Activated T-cell treated with anti-CD3 and anti-CD28 coated beads, Interleukin-2, amount 50 U/mL, for 24 hours (primary cell): ENCODE data around the gene DBI.
"Not testable (repeated sequence)": the region's sequence is repeated elsewhere in the genome, so short reads cannot be mapped to it uniquely, and the experiment has no call there.

Experiments used
- DNase-seq: peaks from one replicate; pipeline ENCODE4 v3.0.0-alpha.2; 2020
- H3K27ac Mint-ChIP-seq: 2 replicates; pipeline ENCODE4 v1.8.0; 2020; ENCODE audit warnings: mild to moderate bottlenecking, mixed read lengths
- H3K27me3 Mint-ChIP-seq: 2 replicates; pipeline ENCODE4 v1.8.0; 2020; ENCODE audit warnings: mixed read lengths
- H3K36me3 Mint-ChIP-seq: 2 replicates; pipeline ENCODE4 v1.8.0; 2020; ENCODE audit warnings: low read depth, mixed read lengths
- H3K4me1 Mint-ChIP-seq: 2 replicates; pipeline ENCODE4 v1.8.0; 2020; ENCODE audit warnings: low read depth, mixed read lengths
- H3K4me3 Mint-ChIP-seq: 2 replicates; pipeline ENCODE4 v1.8.0; 2020; ENCODE audit warnings: mild to moderate bottlenecking, moderate library complexity, mixed read lengths
- H3K9me3 Mint-ChIP-seq: 2 replicates; pipeline ENCODE4 v1.8.0; 2020; ENCODE audit warnings: mixed read lengths

DBI gene

DNA sequence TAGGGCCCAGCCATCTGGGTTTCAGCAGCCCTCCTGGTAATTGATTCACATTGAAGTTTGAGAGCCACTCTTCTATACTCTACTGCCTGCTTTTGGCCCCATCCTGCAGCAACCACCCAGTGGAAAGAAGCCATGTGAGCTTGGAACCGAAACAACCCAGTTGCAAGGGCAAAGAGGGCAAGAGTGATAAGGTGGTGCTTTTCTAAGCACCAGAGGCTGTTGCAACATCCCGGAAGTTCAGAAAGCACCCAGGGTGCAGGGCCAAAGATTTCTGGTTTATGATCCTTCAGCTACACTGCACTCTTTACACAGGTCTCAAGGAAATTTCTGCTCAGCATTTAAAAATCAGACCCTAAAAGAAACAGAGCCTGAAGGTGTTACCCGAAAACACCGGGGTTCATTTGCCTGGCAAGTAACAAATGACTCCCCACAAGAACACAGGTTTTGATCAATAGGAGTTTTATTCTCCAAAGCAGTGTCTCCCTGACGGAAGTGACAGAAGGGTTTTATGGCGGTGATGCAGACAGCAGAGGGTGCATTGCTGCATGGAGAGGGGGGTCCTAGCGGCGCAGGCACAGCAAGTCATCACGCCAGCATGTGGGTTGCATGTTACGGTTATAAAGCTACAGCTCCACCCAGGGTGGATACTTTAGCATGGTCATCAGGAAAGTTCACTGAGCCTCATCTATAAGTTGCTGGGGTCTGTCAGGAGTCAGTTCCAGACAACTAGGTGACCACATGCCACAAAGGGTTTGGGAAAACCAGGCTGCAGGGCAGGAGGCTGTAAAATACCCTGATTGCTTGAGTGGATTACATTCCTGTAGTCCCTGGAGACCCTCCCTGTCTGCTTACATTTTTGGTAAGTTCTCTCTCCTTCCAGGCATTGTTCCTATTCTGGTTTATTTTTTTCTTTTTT, 36.1 kb downstream of the DBI start:
- DNase-seq: no peak
- Mint-ChIP-seq H3K27me3 (peaks cover 8% of the 10 kb centered on the region), H3K4me3 (no peak overlapping the region), H3K27ac (no peak overlapping the region), H3K36me3 (no peaks in the 10 kb centered on the region), H3K4me1 (no peaks in the 10 kb centered on the region), H3K9me3 (no peaks in the 10 kb centered on the region)

DNA sequence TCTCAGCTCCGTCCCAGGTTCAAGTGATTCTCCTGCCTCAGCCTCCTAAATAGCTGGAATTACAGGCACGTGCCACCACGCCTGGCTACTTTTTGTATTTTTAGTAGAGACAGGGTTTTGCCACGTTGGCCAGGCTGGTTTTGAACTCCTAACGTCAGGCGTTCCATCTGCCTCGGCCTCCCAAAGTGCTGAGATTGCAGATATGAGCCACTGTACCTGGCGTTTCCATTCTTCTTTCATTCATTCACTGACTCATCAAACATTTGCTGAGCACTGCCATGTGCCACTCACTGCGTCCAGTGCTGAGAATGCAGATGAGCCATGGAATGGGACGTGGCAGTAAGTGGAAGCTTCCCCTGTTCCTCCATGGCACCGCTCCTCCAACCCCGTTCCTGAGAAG, 36.8 kb downstream of the DBI start:
- not testable (repeated sequence) for H3K36me3 Mint-ChIP-seq, DNase-seq, H3K4me1 Mint-ChIP-seq, H3K27me3 Mint-ChIP-seq, H3K4me3 Mint-ChIP-seq, H3K27ac Mint-ChIP-seq, H3K9me3 Mint-ChIP-seq

DNA sequence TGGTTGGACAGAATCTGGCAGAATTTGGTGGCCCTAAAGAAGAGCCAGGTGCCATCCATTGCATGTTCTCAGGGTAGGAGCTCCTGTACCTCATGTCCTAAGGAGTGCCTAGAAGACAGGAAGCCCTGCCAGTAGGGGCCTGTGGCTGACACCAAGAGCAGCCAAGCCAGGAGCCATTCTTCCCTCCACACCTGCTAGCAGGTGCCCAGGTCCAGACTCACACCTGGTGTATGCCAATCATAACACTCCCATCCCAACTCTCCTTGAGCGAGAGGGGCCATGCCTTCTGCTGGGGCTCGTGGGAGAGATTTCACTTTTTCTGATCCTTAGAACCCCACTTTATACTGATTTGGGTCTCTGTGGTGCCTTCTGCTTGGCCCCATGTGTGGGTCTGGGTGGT, 38.4 kb downstream of the DBI start:
- H3K27ac Mint-ChIP-seq: no peak overlapping the region
- H3K27me3 Mint-ChIP-seq: peaks cover 5% of the 10 kb centered on the region
- no peaks in the 10 kb centered on the region for H3K36me3 Mint-ChIP-seq
- H3K4me3 Mint-ChIP-seq: no peak overlapping the region
- H3K4me1 Mint-ChIP-seq: no peaks in the 10 kb centered on the region
- no peaks in the 10 kb centered on the region for H3K9me3 Mint-ChIP-seq
- DNase-seq: no peak

DNA sequence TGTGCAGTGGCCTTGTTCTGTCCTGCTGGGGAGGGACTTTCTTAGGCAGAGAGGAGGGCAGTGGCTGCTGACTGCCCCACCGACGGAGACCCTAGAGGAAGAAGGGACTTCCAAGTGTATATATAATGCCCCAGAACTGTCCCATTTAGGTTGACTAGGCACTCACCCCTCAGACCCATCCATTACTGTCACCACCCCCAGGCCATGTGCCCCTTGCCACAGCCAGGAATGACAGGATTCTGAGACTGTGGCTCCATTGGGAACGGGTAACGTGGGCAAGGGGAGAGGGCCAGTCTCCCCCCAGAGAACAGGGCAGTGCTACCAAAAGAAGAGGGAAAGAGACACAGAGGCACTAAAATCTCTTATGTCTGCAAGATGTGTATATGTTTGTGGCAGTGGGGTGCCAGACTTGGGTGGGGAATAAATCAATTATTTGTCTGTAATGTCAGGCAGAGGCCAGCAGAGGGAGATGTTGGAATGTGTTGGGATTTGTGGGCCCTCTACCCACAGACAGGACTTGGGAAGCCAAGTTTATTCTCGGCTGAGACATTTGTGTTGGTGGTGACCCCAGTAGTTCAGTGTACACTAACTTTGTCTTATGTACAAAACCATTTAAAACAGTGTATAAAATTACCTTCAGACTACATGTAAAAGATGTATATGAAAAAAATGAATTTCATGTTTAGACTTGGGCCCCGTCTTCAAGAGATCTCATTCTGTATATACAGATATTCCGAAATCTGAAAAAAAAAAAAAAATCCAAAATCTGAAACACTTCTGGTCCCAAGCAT, 40.8 kb downstream of the DBI start:
- Mint-ChIP-seq H3K4me3 (no peak overlapping the region), H3K27me3 (peaks cover 6% of the 10 kb centered on the region), H3K9me3 (no peaks in the 10 kb centered on the region), H3K4me1 (no peaks in the 10 kb centered on the region), H3K36me3 (no peaks in the 10 kb centered on the region), H3K27ac (no peak overlapping the region)
- DNase-seq: no peak

DNA sequence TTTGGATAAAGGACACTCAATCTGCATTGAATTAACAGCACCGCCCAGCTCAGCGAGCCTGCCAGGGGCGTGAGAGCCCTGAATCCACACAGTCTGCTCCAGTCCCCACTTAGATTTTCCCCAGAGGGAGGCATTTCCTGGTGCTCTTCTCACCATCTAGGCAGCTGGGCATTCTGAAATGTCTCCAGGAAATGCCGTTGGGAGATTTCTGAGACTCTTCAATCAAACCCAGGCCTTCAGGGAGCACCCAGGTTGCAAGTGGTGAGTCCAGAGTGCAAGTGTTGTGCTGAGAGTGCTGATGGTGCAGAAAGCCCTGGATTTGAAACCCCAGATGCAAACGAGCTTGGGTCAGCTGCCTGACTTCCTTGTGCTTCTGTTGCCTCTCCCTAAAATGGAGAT, 41.4 kb downstream of the DBI start:
- Mint-ChIP-seq H3K27ac (no peak overlapping the region), H3K27me3 (peaks cover 6% of the 10 kb centered on the region), H3K4me3 (no peak overlapping the region), H3K9me3 (no peaks in the 10 kb centered on the region), H3K4me1 (no peaks in the 10 kb centered on the region), H3K36me3 (no peaks in the 10 kb centered on the region)
- no peak for DNase-seq

DNA sequence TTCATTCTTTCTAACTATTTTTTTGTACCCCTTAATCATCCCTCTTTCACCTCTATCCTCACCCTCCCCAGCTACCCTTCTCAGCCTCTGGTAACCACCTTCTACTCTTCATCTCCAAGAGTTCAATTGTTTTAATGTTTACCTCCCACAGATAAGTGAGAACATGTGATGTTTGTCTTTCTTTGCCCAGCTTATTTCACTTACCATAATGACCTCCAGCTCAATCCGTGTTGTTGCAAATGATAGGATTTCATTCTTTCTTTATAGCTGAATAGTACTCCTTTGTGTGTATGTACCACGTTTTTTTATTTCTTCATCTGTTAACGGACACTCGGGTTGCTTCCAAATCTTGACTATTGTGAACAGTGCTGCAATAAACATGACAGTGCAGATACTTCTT, 42.7 kb downstream of the DBI start:
- Mint-ChIP-seq H3K27me3 (peaks cover 6% of the 10 kb centered on the region), H3K4me1 (no peaks in the 10 kb centered on the region), H3K36me3 (no peaks in the 10 kb centered on the region), H3K27ac (no peak overlapping the region), H3K4me3 (no peak overlapping the region), H3K9me3 (no peaks in the 10 kb centered on the region)
- no peak for DNase-seq

DNA sequence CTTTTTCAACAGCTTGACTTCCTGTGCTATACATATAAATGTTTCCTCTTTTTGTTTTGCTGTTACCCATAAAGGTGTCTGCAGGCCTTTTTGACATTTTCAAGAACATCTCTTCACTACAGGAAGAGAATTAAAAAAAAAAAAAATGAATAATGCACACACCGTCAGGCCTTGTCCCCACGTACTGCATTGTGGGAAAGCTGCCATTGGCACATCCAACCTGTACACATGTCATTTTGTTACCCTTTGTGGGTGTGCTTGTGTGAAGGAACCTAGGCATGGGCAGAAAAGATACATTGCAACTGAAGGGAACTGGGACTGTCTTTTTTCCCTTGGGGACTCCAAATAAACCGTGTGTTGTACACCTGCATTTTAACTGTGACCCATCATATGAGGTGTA, 48.1 kb downstream of the DBI start:
- H3K27ac Mint-ChIP-seq: no peak overlapping the region
- H3K27me3 Mint-ChIP-seq: peaks cover 12% of the 10 kb centered on the region
- no peak overlapping the region for H3K4me3 Mint-ChIP-seq
- no peak for DNase-seq
- no peaks in the 10 kb centered on the region for H3K36me3 Mint-ChIP-seq
- no peaks in the 10 kb centered on the region for H3K9me3 Mint-ChIP-seq
- peaks cover 5% of the 10 kb centered on the region for H3K4me1 Mint-ChIP-seq

DNA sequence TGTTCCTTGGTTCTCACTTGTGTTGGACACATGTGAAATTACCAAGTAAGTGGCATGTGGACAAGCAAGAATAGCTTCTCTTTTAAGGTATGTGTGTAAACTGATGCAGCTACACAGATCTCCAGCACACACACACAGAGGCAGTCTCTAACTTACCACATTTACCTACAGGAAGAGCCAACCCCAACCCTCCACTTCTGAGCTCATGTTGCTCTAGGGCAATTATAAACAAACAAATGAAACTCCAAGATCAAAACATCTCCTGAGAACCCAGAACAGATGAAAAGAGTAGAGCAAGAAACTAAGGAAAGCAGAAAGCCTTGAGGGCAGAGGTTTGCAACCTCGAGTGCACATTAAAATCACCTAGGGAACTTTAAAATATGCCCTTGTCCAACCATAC, 48.9 kb downstream of the DBI start:
- no peaks in the 10 kb centered on the region for H3K9me3 Mint-ChIP-seq
- no peak for DNase-seq
- peaks cover 5% of the 10 kb centered on the region for H3K4me1 Mint-ChIP-seq
- H3K36me3 Mint-ChIP-seq: no peaks in the 10 kb centered on the region
- H3K4me3 Mint-ChIP-seq: no peak overlapping the region
- H3K27ac Mint-ChIP-seq: no peak overlapping the region
- peaks cover 16% of the 10 kb centered on the region for H3K27me3 Mint-ChIP-seq

DNA sequence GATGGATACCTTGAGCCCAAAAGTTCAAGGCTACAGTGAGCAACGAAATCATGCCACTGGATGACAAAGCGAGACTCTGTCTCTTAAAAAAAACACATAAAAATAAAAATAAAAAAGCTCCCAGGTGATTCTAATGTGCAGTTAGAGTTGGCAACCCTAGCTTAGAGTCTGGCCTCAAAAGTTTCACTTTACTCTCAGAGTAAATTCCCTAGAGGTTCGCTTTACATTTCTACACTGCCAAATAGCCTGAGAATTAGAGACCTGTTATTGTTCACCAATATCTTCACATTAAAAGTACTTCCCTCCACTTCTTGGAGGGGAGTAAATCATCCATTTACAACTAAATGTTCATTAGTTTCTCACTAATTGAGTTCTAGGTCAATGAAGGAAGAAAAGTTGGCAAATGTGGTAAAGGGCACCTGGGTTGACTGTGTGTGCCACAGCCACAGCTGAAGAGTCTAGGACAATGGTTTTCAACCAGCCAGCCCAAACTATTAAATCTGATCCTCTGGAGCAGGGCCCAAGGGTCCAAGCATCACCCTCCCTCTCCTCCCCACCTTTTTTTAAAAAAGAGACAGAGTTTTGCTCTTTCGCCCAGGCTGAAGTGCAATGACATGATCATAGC, 49.6 kb downstream of the DBI start:
- no peaks in the 10 kb centered on the region for H3K36me3 Mint-ChIP-seq
- H3K9me3 Mint-ChIP-seq: no peaks in the 10 kb centered on the region
- no peak for DNase-seq
- H3K27me3 Mint-ChIP-seq: peaks cover 18% of the 10 kb centered on the region
- peaks cover 5% of the 10 kb centered on the region for H3K4me1 Mint-ChIP-seq
- no peak overlapping the region for H3K27ac Mint-ChIP-seq
- H3K4me3 Mint-ChIP-seq: no peak overlapping the region

DNA sequence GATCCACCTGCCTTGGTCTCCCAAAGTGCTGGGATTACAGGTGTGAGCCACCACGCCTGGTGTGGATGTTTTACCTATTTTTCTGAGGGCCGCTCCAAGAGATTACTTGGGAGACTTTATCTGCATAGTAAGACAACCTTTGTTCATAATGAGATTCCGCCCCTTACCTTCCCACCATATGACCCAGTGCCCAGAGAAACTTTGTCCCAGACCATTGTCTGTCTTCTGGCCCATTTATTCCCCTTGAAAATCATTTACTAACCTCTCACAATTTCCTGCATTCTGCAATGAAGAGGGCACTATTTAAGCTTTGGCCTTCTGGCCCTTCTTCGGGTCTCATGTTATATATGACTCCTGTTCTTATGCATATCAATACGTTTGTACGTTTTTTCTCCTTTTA, 51.1 kb downstream of the DBI start:
- Mint-ChIP-seq H3K27ac (no peak overlapping the region), H3K9me3 (peaks cover 6% of the 10 kb centered on the region), H3K4me3 (no peak overlapping the region), H3K36me3 (no peaks in the 10 kb centered on the region), H3K27me3 (peaks cover 28% of the 10 kb centered on the region), H3K4me1 (peaks cover 5% of the 10 kb centered on the region)
- no peak for DNase-seq

DNA sequence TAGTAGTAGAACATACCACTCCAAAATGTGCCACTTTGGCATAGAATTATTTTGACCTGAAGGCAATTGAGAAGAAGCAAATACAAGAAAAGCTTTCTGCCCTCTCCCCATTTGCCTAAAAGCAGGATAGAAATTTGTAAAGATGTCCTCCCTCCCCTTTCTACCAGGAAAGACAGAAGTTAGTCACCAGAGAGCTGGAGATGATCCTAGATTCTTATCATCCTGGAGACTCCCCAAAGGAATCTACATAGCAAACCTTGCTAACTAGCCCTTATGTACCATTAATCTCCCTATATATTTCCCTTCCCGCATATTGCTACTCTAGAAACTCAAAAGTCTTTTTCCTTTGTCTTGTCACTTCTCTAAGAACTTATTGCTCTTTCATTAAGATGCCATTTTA, 52.3 kb downstream of the DBI start:
- Mint-ChIP-seq H3K27me3 (peaks cover 37% of the 10 kb centered on the region), H3K36me3 (no peaks in the 10 kb centered on the region), H3K9me3 (peaks cover 6% of the 10 kb centered on the region), H3K4me3 (no peak overlapping the region), H3K4me1 (peaks cover 5% of the 10 kb centered on the region), H3K27ac (no peak overlapping the region)
- DNase-seq: no peak

DNA sequence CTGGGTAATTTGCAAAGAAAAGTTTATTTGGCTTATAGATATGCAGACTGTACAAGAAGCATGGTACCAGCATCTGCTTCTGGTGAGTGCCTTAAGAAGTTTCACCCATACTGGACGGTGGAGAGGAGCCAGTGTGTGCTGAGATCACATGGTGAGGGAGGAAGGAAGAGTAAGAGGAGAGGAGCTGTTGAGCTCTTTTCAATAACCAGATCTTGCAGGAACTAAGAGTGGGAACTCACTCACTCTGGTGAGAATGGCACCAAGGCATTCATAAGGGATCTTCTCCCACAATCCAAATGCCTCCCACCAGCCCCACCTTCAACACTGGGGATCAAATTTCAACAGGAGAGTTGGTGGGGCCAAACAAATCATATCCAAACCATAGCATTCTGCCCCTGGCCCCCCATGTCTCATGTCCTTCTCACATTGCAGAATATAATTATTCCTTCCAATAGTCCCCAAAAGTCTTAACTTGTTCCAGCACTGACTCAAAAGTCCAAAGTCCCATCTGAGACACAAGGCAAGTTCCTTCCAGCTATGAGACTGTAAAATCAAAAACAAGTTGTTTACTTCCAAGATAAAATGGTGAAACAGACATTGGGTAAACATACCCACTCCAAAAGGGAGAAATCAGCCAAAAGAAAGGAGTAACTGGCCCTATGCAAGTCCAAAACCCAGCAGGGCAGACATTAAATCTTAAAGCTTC, 53.2 kb downstream of the DBI start:
- Mint-ChIP-seq H3K27ac (no peak overlapping the region), H3K4me1 (peaks cover 2% of the 10 kb centered on the region), H3K36me3 (no peaks in the 10 kb centered on the region), H3K27me3 (peaks cover 44% of the 10 kb centered on the region), H3K9me3 (peaks cover 6% of the 10 kb centered on the region), H3K4me3 (no peak overlapping the region)
- DNase-seq: no peak

DNA sequence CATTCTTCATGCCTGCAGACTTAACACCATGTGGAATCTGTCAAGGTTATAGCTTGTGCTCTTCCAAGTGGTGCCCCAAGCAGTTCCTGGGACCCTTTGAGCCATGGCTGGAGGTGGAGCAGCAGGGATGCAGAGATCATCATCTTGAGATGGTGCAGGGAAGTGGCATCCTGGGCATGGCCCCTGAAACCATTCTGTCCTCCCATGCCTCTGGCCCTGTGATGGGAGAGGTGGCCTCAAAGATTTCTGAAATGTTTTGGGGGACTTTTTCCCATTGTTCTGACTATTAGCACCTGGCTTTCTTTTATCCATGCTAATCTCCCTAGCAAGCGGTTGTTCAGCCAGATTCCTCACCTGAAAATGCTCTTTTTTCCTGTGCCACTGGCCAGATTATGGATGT, 54.5 kb downstream of the DBI start:
- Mint-ChIP-seq H3K27ac (no peak overlapping the region), H3K9me3 (peaks cover 6% of the 10 kb centered on the region), H3K27me3 (peaks cover 54% of the 10 kb centered on the region), H3K4me3 (no peak overlapping the region), H3K36me3 (no peaks in the 10 kb centered on the region), H3K4me1 (no peaks in the 10 kb centered on the region)
- no peak for DNase-seq

DNA sequence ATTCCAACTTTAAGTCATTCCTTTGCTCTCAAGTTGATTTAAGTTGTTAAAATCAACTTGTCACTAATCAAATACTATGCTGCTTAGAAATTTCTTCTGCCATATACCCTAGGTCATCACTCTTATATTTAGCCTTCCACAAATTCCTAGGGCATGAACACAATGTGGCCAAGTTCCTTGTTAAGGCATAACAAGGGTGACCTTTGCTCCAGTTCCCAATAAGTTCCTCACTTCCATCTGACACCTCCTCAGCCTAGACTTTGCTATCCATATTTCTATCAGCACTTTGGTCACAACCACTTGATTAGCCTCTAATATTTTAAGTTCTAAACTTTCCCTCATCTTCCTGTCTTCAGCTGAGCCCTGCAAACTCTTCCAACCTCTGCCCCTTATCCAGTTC, 55.0 kb downstream of the DBI start:
- DNase-seq: no peak
- Mint-ChIP-seq H3K9me3 (peaks cover 6% of the 10 kb centered on the region), H3K27me3 (peaks cover 58% of the 10 kb centered on the region), H3K36me3 (no peaks in the 10 kb centered on the region), H3K27ac (no peak overlapping the region), H3K4me3 (no peak overlapping the region), H3K4me1 (no peaks in the 10 kb centered on the region)
